Measurements from ENCODE around the gene KIFAP3. TPM values are rescaled to one million over a fixed set of nuclear protein-coding genes. Genes with fewer than 3 reads are reported as not detected.

KIFAP3 gene
- total RNA-seq, 1 donor from 2014 or later: 35.1 TPM

GRCh38 chr1:170049176-170049800 lies 25.2 kb downstream of the KIFAP3 start:
- no peak overlapping the region for H3K4me3 Mint-ChIP-seq (ENCODE audit: unreplicated experiment)

DNA sequence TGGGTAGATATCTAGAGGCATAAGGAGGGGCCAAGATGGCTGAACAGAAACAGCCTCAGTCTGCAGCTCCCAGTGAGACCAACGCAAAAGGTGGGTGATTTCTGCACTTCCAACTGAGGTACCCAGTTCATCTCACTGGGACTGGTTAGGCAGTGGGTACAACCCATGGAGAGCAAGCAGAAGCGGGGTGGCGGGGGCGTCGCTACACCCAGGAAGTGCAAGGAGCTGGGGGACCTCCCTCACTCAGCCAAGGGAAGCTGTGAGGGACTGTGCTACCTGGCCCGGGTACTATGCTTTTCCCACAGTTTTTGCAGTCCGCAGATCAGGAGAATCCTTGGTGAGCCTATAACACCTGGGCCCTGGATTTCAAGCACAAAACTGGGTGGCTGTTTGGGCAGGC lies 26.0 kb downstream of the KIFAP3 start:
- Mint-ChIP-seq H3K4me3 (ENCODE audit: unreplicated experiment) (no peak overlapping the region), H3K9me3 (ENCODE audit: unreplicated experiment) (peaks cover 16% of the 10 kb centered on the region), H3K27me3 (ENCODE audit: unreplicated experiment) (no peaks in the 10 kb centered on the region), H3K4me1 (ENCODE audit: unreplicated experiment) (no peaks in the 10 kb centered on the region), H3K27ac (ENCODE audit: unreplicated experiment) (no peak overlapping the region), H3K36me3 (ENCODE audit: unreplicated experiment) (peaks cover 65% of the 10 kb centered on the region)
- no peak for TF ChIP-seq CTCF (IDR thresholded peaks at IDR 0.05)
- no peak for DNase-seq (ENCODE audit: extremely low spot score, unreplicated experiment)

More at GRCh38 chr1:170049176-170049800, 25.2 kb downstream of the KIFAP3 start:
- H3K27me3 Mint-ChIP-seq (ENCODE audit: unreplicated experiment): no peaks in the 10 kb centered on the region
- H3K27ac Mint-ChIP-seq (ENCODE audit: unreplicated experiment): no peak overlapping the region
- H3K36me3 Mint-ChIP-seq (ENCODE audit: unreplicated experiment): peaks cover 70% of the 10 kb centered on the region
- peaks cover 16% of the 10 kb centered on the region for H3K9me3 Mint-ChIP-seq (ENCODE audit: unreplicated experiment)
- no peaks in the 10 kb centered on the region for H3K4me1 Mint-ChIP-seq (ENCODE audit: unreplicated experiment)
- TF ChIP-seq CTCF (IDR thresholded peaks at IDR 0.05): no peak
- DNase-seq (ENCODE audit: extremely low spot score, unreplicated experiment): no peak

DNA sequence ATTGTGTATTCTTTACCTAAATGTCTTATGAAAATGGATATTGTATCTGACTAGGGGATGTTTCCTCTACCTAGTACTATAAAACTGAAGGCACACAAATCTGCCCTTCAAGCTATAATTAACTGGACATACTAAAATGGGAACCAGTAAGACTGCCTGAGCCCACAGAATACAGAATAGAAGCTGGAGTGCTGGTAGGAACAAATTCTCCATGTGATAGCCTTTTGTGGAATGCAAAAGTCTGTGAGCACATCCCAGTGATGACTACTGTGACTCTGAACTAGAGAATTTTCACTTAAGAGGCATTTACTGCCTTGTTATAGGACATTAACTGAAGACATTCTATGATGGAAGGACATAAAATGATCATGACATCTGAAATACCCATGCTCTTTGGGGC lies 30.3 kb downstream of the KIFAP3 start:
- Mint-ChIP-seq H3K9me3 (ENCODE audit: unreplicated experiment) (no peaks in the 10 kb centered on the region), H3K27me3 (ENCODE audit: unreplicated experiment) (no peaks in the 10 kb centered on the region), H3K4me3 (ENCODE audit: unreplicated experiment) (no peak overlapping the region), H3K27ac (ENCODE audit: unreplicated experiment) (no peak overlapping the region), H3K36me3 (ENCODE audit: unreplicated experiment) (peaks cover 40% of the 10 kb centered on the region), H3K4me1 (ENCODE audit: unreplicated experiment) (no peaks in the 10 kb centered on the region)
- DNase-seq (ENCODE audit: extremely low spot score, unreplicated experiment): no peak
- TF ChIP-seq CTCF (IDR thresholded peaks at IDR 0.05): no peak

- Mint-ChIP-seq H3K27ac (ENCODE audit: unreplicated experiment) (no peak overlapping the region), H3K36me3 (ENCODE audit: unreplicated experiment) (peaks cover 42% of the 10 kb centered on the region), H3K9me3 (ENCODE audit: unreplicated experiment) (no peaks in the 10 kb centered on the region), H3K27me3 (ENCODE audit: unreplicated experiment) (no peaks in the 10 kb centered on the region), H3K4me1 (ENCODE audit: unreplicated experiment) (no peaks in the 10 kb centered on the region), H3K4me3 (ENCODE audit: unreplicated experiment) (no peak overlapping the region)
- no peak for TF ChIP-seq CTCF (IDR thresholded peaks at IDR 0.05)
- DNase-seq (ENCODE audit: extremely low spot score, unreplicated experiment): no peak
These were observed 32.9 kb downstream of the KIFAP3 start for GRCh38 chr1:170041423-170042192.

DNA sequence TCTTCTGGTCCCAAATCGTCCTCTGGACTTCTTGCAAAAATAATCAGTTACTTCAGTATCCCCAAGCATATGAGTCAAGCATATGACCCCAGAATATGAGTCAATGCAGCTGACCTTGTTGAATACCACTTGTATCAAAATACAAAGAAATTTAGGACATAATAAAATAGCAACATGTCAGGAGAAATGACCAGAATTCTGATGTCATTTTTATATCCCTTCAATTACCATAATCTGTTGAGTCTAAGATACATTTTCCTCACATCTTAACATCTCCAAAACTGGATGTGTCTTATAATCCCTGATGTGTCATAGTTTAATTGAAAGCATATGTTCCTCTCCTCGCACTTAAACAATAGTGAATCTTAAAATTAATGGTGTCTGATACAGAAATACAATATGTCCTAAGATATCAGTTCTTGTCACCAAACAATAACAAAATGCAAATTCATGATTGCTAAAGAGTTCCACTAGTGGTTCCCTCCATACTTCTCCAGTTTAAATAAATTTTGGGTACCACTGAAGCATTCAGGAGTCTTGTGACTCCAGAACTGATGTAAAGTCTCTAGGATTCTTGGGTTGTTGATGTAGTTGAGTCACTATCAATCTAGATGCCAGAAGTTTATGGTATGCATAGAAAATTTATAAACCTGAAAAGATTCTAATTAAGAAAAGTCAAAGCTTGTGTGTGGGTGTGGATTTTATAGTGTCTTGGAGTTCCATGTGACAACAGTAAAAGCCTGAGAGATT lies 41.8 kb downstream of the KIFAP3 start:
- H3K27ac Mint-ChIP-seq (ENCODE audit: unreplicated experiment): peak overlapping the region; percentile 64
- H3K27me3 Mint-ChIP-seq (ENCODE audit: unreplicated experiment): no peaks in the 10 kb centered on the region
- peaks cover 9% of the 10 kb centered on the region for H3K9me3 Mint-ChIP-seq (ENCODE audit: unreplicated experiment)
- H3K4me3 Mint-ChIP-seq (ENCODE audit: unreplicated experiment): no peak overlapping the region
- DNase-seq (ENCODE audit: extremely low spot score, unreplicated experiment): no peak
- H3K4me1 Mint-ChIP-seq (ENCODE audit: unreplicated experiment): peaks cover 26% of the 10 kb centered on the region
- peaks cover 43% of the 10 kb centered on the region for H3K36me3 Mint-ChIP-seq (ENCODE audit: unreplicated experiment)
- no peak for TF ChIP-seq CTCF (IDR thresholded peaks at IDR 0.05)
